Thyroid gland (tissue), 4 donors: ENCODE results near the gene SLC52A3.

ENCODE experiments used
- CTCF ChIP-seq, 6 experiments: fragments of 200-600 bp in 3 of 6; fragments of 450-650 bp in 3 of 6; sonication (generic) in 3 of 6; IDR thresholded peaks; one replicate each; pipeline ENCODE4 v1.5.1; 2016 to 2019; ENCODE audit warnings: antibody characterized with exemption in 6 of 6, mild to moderate bottlenecking in 2 of 6, inconsistent platforms in 1 of 6, moderate library complexity in 1 of 6
- POLR2A ChIP-seq, 2 donors: fragments of 450-650 bp; IDR thresholded peaks; one replicate each; pipeline ENCODE4 v1.6.1; 2017; ENCODE audit warnings: antibody characterized with exemption in 2 of 2, mild to moderate bottlenecking in 2 of 2, moderate library complexity in 1 of 2

DNA sequence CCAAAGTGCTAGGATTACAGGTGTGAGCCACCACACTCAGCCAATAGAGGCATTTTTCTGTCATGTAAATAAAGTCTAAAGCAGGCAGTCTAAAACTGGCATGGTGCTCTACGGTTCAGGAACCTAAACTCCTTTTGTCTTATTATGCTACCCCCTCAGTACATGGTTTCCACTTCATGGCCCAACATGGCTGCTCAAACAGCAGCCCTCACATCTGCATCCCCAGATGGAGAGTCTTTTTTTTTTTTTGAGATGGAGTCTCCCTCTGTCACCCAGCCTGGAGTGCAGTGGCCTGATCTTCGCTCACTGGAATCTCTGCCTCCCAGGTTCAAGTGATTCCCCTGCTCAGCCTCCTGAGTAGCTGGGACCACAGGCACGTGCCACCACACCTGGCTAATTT lies 38.3 kb downstream of the SLC52A3 start:
- TF ChIP-seq CTCF (IDR thresholded peaks at IDR 0.05) (no peak), POLR2A (IDR thresholded peaks at IDR 0.05) (no peak)
